ENCODE data around the gene SNX20. TPM values are rescaled to one million over a fixed set of nuclear protein-coding genes. Genes with fewer than 3 reads are reported as not detected.
A peak's percentile ranks its signal among the peaks of the same experiment; 100 is the strongest.

SNX20 gene
- total RNA-seq, 1 donor from 2014 or later = not detected

DNA sequence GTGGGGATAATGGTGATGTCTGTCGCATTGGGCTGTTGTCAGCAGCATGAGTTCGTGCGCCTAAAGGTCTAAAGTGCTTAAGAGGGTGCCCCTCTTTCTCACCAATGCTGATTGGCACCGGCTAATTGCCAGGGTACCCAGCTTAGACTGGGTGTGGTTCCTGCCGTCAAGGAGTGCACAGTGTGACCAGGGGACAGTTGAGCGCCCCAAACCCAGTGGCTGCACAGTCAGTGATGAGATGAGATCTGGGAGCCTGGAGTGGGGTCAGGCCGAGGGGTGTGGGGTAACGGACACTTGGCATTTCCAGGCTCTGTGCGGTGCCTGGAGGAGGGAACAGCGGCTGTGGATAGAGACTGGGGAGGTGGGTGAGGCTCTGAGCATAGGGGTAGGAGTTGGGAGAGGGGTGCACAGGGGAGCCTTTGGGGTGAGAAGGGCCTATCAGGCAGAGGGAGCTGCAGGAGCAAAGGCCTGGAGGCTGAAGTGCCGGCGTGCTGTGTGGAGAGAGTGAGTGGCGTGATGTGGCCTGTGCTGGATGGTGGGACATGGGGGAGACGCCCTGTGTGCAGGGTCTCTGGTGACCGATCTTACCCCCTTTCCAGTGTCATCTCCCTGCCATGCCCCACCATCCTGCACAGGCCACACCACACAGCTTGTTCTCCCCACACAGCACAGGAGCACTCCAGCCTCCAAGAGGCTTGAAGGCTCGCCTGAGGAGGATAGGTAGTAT is 58.3 kb downstream of the SNX20 start:
- Mint-ChIP-seq H3K4me1 (peaks cover 2% of the 10 kb centered on the region), H3K36me3 (peaks cover 19% of the 10 kb centered on the region), H3K4me3 (no peak overlapping the region), H3K9me3 (no peaks in the 10 kb centered on the region), H3K27me3 (ENCODE audit: low read depth) (no peaks in the 10 kb centered on the region), H3K27ac (peak overlapping the region; percentile 53)
- TF ChIP-seq, protein P1, sequence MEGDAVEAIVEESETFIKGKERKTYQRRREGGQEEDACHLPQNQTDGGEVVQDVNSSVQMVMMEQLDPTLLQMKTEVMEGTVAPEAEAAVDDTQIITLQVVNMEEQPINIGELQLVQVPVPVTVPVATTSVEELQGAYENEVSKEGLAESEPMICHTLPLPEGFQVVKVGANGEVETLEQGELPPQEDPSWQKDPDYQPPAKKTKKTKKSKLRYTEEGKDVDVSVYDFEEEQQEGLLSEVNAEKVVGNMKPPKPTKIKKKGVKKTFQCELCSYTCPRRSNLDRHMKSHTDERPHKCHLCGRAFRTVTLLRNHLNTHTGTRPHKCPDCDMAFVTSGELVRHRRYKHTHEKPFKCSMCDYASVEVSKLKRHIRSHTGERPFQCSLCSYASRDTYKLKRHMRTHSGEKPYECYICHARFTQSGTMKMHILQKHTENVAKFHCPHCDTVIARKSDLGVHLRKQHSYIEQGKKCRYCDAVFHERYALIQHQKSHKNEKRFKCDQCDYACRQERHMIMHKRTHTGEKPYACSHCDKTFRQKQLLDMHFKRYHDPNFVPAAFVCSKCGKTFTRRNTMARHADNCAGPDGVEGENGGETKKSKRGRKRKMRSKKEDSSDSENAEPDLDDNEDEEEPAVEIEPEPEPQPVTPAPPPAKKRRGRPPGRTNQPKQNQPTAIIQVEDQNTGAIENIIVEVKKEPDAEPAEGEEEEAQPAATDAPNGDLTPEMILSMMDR (IDR thresholded peaks at IDR 0.05; ENCODE audit: unreplicated experiment) = no peak
- DNase-seq (ENCODE audit: low spot score in 2 of 2, unreplicated experiment in 2 of 2) = no peak

DNA sequence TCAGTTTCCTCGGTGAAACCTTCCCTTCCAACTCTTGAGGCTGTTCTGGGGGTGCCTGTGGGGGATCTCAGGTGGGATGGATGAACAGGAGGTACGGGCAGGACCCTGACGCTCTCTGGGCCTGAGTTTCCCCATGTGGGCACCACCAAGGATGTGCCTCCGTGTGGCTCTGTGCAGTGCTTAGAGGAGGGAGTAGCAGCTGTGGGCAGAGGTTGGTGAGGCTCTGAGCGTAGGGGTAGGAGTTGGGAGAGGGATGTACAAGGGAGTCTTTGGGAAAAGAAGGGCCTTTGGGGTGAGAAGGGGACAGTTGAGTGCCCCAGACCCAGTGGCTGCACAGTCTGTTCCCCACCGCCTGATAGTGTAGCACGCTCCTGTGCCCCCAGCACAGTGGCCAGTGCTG is 59.1 kb downstream of the SNX20 start:
- H3K36me3 Mint-ChIP-seq = peaks cover 20% of the 10 kb centered on the region
- H3K4me1 Mint-ChIP-seq = peaks cover 9% of the 10 kb centered on the region
- no peak overlapping the region for H3K4me3 Mint-ChIP-seq
- no peak for DNase-seq (ENCODE audit: low spot score in 2 of 2, unreplicated experiment in 2 of 2)
- no peak overlapping the region for H3K27ac Mint-ChIP-seq
- no peaks in the 10 kb centered on the region for H3K9me3 Mint-ChIP-seq
- H3K27me3 Mint-ChIP-seq (ENCODE audit: low read depth) = no peaks in the 10 kb centered on the region
- TF ChIP-seq, protein P1 (IDR thresholded peaks at IDR 0.05; ENCODE audit: unreplicated experiment) = no peak

Other genes starting within 250 kb of the SNX20 start
- 60.1 to 63.0 TPM (median 61.5 TPM) in 3 replicates for gene NKD1, start 132.9 kb downstream of the SNX20 start, total RNA-seq
- gene NOD2, start 12.3 kb upstream of the SNX20 start, total RNA-seq = 0.52 to 0.63 TPM (median 0.58 TPM) in 3 replicates
- gene CYLD, start 60.8 kb upstream of the SNX20 start, total RNA-seq = 19.2 to 20.6 TPM (median 20.4 TPM) in 3 replicates